T-helper 22 cell (primary cell): ENCODE results near the gene EXOC5.
"Not testable (repeated sequence)": the region's sequence is repeated elsewhere in the genome, so short reads cannot be mapped to it uniquely, and the experiment has no call there.

Source experiments
- DNase-seq: peaks from one replicate; pipeline ENCODE4 v3.0.0-alpha.2; 2020; ENCODE audit warnings: low read depth

The EXOC5 gene

DNA sequence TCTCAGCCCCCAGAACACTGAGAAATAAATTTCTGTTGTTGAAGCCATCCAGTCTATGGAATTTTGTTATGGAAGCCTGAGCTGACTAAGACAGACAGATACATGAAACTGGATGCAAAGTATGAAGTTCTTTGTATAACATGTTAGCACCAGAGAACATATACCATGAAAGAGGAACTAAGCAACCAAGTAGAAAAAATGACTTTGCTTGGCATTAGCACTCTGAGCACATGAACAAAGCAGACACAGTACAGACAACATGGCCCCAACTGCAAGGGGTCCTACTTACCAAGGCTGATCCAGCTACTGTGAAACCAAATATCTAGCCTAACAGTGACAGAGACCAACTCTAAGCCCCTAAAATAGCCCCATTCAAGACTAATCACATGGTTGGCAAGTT lies 13.8 kb downstream of the EXOC5 start:
- no peak for DNase-seq

- no peak for DNase-seq
Observed at GRCh38 chr14:57246933-57247657, 21.6 kb downstream of the EXOC5 start.

- DNase-seq: no peak
Observed at GRCh38 chr14:57245941-57246340, 22.8 kb downstream of the EXOC5 start.

- DNase-seq: no peak
Observed at GRCh38 chr14:57244106-57244505, 24.6 kb downstream of the EXOC5 start.

GRCh38 chr14:57243320-57243719 lies 25.4 kb downstream of the EXOC5 start:
- no peak for DNase-seq

DNA sequence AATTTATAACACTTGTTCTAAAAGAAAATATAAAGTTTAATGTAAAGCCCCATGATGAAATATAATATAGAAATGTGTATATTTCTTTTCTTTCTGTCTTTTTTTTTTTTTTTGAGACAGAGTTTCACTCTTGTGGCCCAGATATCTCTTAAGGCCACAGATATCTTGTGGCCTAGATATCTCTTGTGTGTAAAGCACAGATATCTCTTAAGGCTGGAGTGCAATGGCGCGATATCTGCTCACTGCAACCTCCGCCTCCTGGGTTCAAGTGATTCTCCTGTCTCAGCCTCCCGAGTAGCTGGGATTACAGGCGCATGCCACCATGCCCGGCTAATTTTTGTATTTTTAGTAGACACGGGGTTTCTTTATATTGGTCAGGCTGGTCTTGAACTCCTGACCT lies 28.6 kb downstream of the EXOC5 start:
- DNase-seq: not testable (repeated sequence)

- DNase-seq: no peak
Observed at GRCh38 chr14:57232006-57232405, 36.7 kb downstream of the EXOC5 start.

DNA sequence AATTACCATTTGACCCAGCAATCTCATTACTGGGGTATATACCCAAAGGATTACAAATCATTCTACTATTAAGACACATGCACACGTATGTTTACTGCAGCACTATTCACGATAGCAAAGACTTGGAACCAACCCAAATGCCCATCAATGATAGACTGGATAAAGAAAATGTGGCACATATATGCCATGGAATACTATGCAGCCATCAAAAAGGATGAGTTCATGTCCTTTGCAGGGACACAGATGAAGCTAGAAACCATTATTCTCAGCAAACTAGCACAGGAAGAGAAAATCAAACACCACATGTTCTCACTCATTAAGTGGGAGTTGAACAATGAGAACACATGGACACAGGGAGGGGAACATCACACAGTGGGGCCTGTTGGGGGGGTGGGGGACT lies 40.4 kb downstream of the EXOC5 start:
- DNase-seq: not testable (repeated sequence)

GRCh38 chr14:57227083-57227482 lies 41.6 kb downstream of the EXOC5 start:
- DNase-seq: no peak

- no peak for DNase-seq
Observed at GRCh38 chr14:57221931-57222330, 46.8 kb downstream of the EXOC5 start.

- DNase-seq: no peak
Observed at GRCh38 chr14:57212919-57213318, 55.8 kb downstream of the EXOC5 start.

DNA sequence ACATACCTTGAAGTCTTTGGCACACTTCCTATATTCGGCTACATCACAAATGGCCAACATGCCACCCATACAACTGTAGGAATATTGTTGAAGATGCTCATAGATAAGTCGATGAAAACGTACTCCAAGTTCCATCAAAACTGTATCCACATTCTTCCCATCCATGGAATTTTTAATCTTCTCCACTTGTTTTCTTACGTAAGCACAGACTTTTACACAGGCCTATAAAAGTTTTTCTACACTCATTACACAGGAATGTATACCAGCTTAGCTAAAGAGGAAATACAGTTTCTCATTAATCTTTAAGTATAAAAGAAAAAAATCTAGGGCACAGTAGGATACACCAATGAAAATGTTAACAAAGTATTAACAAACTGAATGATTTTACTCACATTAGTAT lies 59.1 kb downstream of the EXOC5 start:
- no peak for DNase-seq

DNA sequence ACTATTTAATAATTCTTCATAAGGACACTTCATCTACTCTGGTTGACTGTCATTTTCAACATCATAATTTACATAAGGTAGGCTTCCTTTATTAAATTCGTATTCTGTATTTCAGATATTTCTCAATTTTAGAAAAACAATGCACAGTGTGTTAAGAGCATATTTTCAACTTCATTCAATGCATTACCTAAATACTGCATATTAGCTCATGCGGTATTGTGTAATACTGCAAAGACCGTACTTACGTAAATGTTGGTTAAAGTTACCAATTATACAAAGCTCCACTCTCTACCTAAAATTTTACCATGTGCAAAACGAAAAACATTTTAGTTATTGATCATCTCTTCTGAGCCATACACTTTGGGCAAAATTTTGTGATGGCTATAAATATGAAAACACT lies 62.8 kb downstream of the EXOC5 start:
- no peak for DNase-seq

GRCh38 chr14:57202672-57203071 lies 66.0 kb downstream of the EXOC5 start:
- DNase-seq: not testable (repeated sequence)

DNA sequence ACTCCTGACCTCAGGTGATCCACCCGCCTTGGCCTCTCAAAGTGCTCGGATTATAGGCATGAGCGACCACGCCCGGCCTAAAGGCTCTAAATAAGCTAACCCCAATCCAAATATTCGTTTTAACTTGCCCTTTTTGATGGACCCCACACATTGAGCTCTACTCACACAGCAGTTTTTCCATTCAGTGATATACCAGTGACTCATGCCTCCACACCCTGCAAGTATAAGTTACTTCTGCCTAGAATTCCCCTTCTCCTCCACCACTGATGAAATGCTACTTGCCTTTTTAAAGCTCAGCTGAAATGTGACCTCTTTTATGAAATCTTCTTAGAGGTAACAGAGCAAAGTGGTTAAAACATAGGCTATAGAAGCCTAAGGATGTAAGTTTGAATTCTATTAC lies 68.8 kb downstream of the EXOC5 start:
- DNase-seq: no peak

GRCh38 chr14:57189070-57189469 lies 79.6 kb downstream of the EXOC5 start:
- DNase-seq: no peak

DNA sequence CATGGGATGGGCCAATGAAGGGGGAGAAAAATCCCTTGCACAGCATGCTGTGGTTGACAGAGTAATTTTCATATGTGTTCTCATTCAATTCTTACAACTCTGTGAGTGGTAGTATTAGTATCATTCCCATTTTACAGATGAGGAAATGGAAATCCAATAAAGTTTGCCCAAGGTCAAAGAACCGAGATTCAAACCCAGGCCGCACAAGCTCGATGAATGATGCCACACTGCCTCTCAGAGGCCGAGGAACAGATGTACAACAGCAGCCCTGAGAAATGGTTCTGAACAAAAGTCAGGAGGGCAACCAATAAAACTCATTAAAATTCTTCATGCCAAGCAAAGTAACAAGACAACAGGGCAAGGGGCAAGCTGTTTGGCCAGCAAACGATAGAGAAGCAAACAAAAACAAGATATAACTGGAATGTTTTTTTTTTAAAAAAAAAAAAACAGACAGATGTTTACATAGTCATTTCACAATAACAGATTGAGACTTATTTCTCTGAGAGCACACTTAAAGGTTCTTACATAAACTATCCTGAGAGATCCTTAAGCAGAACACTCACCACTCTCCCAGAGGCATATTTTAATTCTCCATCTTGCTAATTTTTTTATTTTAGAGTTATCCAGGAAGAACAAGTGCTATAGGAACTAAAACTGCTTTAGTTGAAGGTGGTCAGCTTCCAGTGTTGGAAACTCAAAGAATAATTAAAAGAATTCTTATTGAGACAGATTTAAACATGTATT lies 85.8 kb downstream of the EXOC5 start:
- no peak for DNase-seq

- DNase-seq: no peak
Observed at GRCh38 chr14:57179273-57179672, 89.4 kb downstream of the EXOC5 start.

DNA sequence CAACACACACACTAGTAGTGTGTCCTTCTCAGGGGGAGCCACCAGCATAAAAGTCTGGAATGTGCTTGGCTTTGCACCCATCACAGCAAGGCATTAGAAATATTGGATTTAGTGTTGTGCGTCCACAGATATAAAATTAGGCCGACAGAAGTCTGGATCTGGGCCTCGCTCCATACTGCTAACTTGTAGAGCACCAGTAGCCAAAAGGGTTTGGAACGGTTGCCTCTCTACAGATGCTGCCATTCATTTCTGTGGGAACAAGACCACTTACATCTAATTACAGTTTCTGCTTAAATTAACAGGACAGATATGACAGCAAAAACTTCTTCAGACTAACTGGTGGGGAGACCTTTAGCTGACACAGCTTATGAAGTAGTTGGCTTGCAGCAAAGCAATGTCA lies 94.2 kb downstream of the EXOC5 start:
- no peak for DNase-seq

DNA sequence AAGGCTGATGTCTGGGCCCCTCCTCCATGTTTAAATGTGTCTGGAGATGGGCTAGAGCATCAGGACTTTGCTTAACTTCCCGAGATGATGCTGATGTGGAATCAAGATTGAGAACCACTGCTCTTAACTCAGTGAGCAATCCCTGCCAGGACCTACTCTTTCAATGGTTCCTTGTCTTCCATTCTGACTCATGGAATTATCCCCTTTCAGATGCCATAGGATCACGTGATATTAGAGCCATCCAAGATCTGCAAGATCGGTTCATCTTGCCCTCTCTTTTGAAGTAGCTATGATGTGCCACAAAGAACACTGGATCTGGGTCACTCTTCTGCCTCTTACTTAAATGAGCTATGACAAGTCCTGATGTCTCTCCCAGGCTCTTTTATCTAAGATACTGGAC lies 96.8 kb downstream of the EXOC5 start:
- DNase-seq: no peak

DNA sequence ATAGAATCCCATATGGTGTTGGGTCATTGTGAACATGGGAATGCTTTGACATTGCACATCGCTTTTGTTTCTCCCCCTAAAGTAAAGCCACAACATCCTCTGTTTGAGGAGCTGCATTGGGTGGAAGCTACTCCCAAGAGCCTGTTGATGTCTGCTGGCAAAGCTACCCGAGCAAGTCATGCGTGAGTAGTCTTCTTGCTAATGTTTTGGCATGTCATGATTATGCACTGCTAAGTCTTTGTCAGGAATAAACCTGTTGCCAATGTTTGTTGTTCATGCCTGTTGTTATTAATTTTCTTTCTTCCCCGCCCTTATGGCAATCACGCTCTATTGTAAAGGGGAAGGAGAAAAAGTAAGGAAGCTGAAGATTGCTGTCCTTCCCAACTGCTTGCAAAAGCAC lies 97.3 kb downstream of the EXOC5 start:
- no peak for DNase-seq

- DNase-seq: no peak
Observed at GRCh38 chr14:57169901-57170300, 98.8 kb downstream of the EXOC5 start.

GRCh38 chr14:57168138-57168679 lies 100.5 kb downstream of the EXOC5 start:
- DNase-seq: no peak
